HL-60 (cell line): Measurements from ENCODE around the gene MED10.

Experiments
- CTCF ChIP-seq: IDR thresholded peaks from one replicate; pipeline ENCODE4 v1.5.1; 2011; ENCODE audit warnings: low read length, control low read depth, inconsistent platforms; ENCODE audit not compliant: insufficient read depth
- POLR2AphosphoS5 ChIP-seq: IDR thresholded peaks from 2 replicates; pipeline ENCODE4 v1.6.1; 2012; ENCODE audit warnings: low read depth

- no peak for TF ChIP-seq CTCF
- no peak for TF ChIP-seq POLR2AphosphoS5
Measured at GRCh38 chr5:6355294-6355693, 23.1 kb downstream of the MED10 start.
